H1 (cell line): ENCODE measurements around the gene RSU1. TPM values are rescaled to one million over a fixed set of nuclear protein-coding genes. Genes with fewer than 3 reads are reported as not detected.

Experiments
- CTCF ChIA-PET: fragments of 300-600 bp; sonication (Branson Sonifier 250); formaldehyde crosslinking; loops from one replicate; lab custom pipeline; 2021; ENCODE audit not compliant: partially characterized antibody; lab: Charles Lee
- POLR2A ChIA-PET: fragments of 300-600 bp; sonication (Branson Sonifier 250); formaldehyde crosslinking; loops from one replicate; lab custom pipeline; 2021; ENCODE audit warnings: inconsistent platforms; ENCODE audit not compliant: partially characterized antibody; lab: Charles Lee
- DNase-seq, 2 experiments: peaks; one replicate each; pipeline versions ENCODE4 v3.0.0 to v3.0.0-alpha.2; 2010 to 2022; ENCODE audit warnings: low spot score in 2 of 2, low read depth in 1 of 2, mixed read lengths in 1 of 2
- FAIRE-seq: peaks from 2 replicates; lab custom pipeline; 2011; peaks lifted over from hg19 to GRCh38; lab: Jason Lieb, UNC
- H2AFZ ChIP-seq: 2 replicates; pipeline ENCODE4 v1.8.1; 2012; ENCODE audit warnings: low read length, inconsistent platforms
- H2AK5ac ChIP-seq: 2 replicates; pipeline ENCODE4 v1.6.1; 2013; ENCODE audit warnings: low read depth, low read length
- H2BK120ac ChIP-seq: replicated peaks from 2 replicates; pipeline ENCODE3; 2013; ENCODE audit warnings: low read depth, low read length, inconsistent platforms
- H2BK12ac ChIP-seq: 2 replicates; pipeline ENCODE4 v1.6.1; 2013; ENCODE audit warnings: low read depth, low read length
- H2BK15ac ChIP-seq: 2 replicates; pipeline ENCODE4 v1.6.1; 2013; ENCODE audit warnings: low read length
- H2BK20ac ChIP-seq: 2 replicates; pipeline ENCODE4 v1.6.1; 2013; ENCODE audit warnings: low read length
- H2BK5ac ChIP-seq: 2 replicates; pipeline ENCODE4 v1.6.1; 2013; ENCODE audit warnings: low read depth, low read length
- H3K14ac ChIP-seq: 2 replicates; pipeline ENCODE4 v1.6.1; 2013; ENCODE audit warnings: inconsistent platforms; ENCODE audit not compliant: insufficient read length
- H3K18ac ChIP-seq: 2 replicates; pipeline ENCODE4 v1.6.1; 2013; ENCODE audit warnings: low read length; ENCODE audit errors: extremely low read depth
- H3K23ac ChIP-seq: 2 replicates; pipeline ENCODE4 v1.6.1; 2013; ENCODE audit warnings: inconsistent platforms; ENCODE audit not compliant: insufficient read length
- H3K23me2 ChIP-seq: 2 replicates; pipeline ENCODE4 v1.6.1; 2013; ENCODE audit warnings: low read depth, low read length
- H3K27ac ChIP-seq: 2 replicates; pipeline ENCODE4 v1.6.1; 2011; ENCODE audit warnings: low read depth, low read length, inconsistent platforms
- H3K27me3 ChIP-seq, 4 experiments: replicated peaks in 1 of 4; 1 replicate in 1 of 4; 2 replicates in 3 of 4; pipeline versions ENCODE4 v1.6.1 to v1.8.1; 2011 to 2013; ENCODE audit warnings: low read length in 3 of 4, mild to moderate bottlenecking in 3 of 4, inconsistent platforms in 2 of 4, mixed read lengths in 2 of 4, moderate library complexity in 1 of 4; ENCODE audit not compliant: control insufficient read depth in 3 of 4, insufficient read depth in 3 of 4; ENCODE audit errors: extremely low read depth in 1 of 4
- H3K36me3 ChIP-seq, 4 experiments: 2 replicates each; pipeline versions ENCODE4 v1.6.1 to v1.8.1; 2011 to 2013; ENCODE audit warnings: mild to moderate bottlenecking in 4 of 4, low read length in 3 of 4, moderate library complexity in 2 of 4, control low read depth in 1 of 4, inconsistent platforms in 1 of 4; ENCODE audit not compliant: insufficient read depth in 4 of 4, control insufficient read depth in 2 of 4
- H3K4ac ChIP-seq: replicated peaks from 2 replicates; pipeline ENCODE3; 2013; ENCODE audit warnings: low read length, low read depth, mixed read lengths, inconsistent platforms; ENCODE audit not compliant: insufficient read length
- H3K4me1 ChIP-seq, 4 experiments: replicated peaks in 1 of 4; 1 replicate in 1 of 4; 2 replicates in 3 of 4; pipeline versions ENCODE4 v1.6.1 to v1.8.1; 2011 to 2013; ENCODE audit warnings: low read length in 3 of 4, inconsistent platforms in 2 of 4, mixed read lengths in 1 of 4; ENCODE audit not compliant: insufficient read depth in 4 of 4, control insufficient read depth in 3 of 4
- H3K4me2 ChIP-seq, 2 experiments: 2 replicates each; pipeline versions ENCODE4 v1.6.1 to v1.8.1; 2011 to 2013; ENCODE audit warnings: low read depth in 2 of 2, low read length in 2 of 2, control low read depth in 1 of 2, inconsistent platforms in 1 of 2, mild to moderate bottlenecking in 1 of 2; ENCODE audit not compliant: insufficient read depth in 1 of 2
- H3K4me3 ChIP-seq, 4 experiments: fragments of 200-600, 300-600 bp in 1 of 4; sonication (generic), shearing (Covaris generic), sonication (Bioruptor Twin) in 1 of 4; 2 replicates each; pipeline versions ENCODE4 v1.5.1 to v1.8.1; 2011 to 2016; ENCODE audit warnings: low read length in 4 of 4, low read depth in 3 of 4, control low read depth in 2 of 4, inconsistent platforms in 2 of 4, mild to moderate bottlenecking in 2 of 4, mixed read lengths in 1 of 4, moderate library complexity in 1 of 4; ENCODE audit not compliant: insufficient read depth in 2 of 4; ENCODE audit errors: extremely low read depth in 1 of 4
- H3K56ac ChIP-seq: replicated peaks from 2 replicates; pipeline ENCODE3; 2013; ENCODE audit warnings: low read depth, mild to moderate bottlenecking, mixed read lengths, low read length, inconsistent platforms; ENCODE audit not compliant: insufficient read length
- H3K79me1 ChIP-seq: 2 replicates; pipeline ENCODE4 v1.6.1; 2013; ENCODE audit warnings: low read depth, low read length, control low read depth
- H3K79me2 ChIP-seq, 2 experiments: 2 replicates each; pipeline versions ENCODE4 v1.6.1 to v1.8.1; 2012 to 2013; ENCODE audit warnings: low read length in 2 of 2, mild to moderate bottlenecking in 2 of 2, inconsistent platforms in 1 of 2; ENCODE audit not compliant: insufficient read depth in 2 of 2, control insufficient read depth in 1 of 2
- H3K9ac ChIP-seq, 4 experiments: replicated peaks in 1 of 4; 1 replicate in 1 of 4; 2 replicates in 3 of 4; pipeline versions ENCODE4 v1.6.1 to v1.8.1; 2011 to 2013; ENCODE audit warnings: low read depth in 3 of 4, low read length in 3 of 4, control low read depth in 2 of 4, mild to moderate bottlenecking in 2 of 4, moderate library complexity in 2 of 4, inconsistent platforms in 1 of 4; ENCODE audit errors: extremely low read depth in 1 of 4
- H3K9me3 ChIP-seq, 2 experiments: 2 replicates each; pipeline versions ENCODE4 v1.6.1 to v1.8.1; 2012 to 2013; ENCODE audit warnings: mild to moderate bottlenecking in 2 of 2, moderate library complexity in 2 of 2, control low read depth in 1 of 2, inconsistent platforms in 1 of 2, low read depth in 1 of 2, low read length in 1 of 2, mixed read lengths in 1 of 2; ENCODE audit not compliant: insufficient read depth in 2 of 2
- H4K20me1 ChIP-seq, 2 experiments: replicated peaks in 1 of 2; 2 replicates each; pipeline versions ENCODE3 to v1.8.1; 2011 to 2013; ENCODE audit warnings: inconsistent platforms in 2 of 2, low read length in 2 of 2, mild to moderate bottlenecking in 1 of 2; ENCODE audit not compliant: insufficient read depth in 2 of 2, control insufficient read depth in 1 of 2
- H4K5ac ChIP-seq: 2 replicates; pipeline ENCODE4 v1.6.1; 2013; ENCODE audit warnings: low read length, low read depth, mixed read lengths, inconsistent platforms; ENCODE audit not compliant: insufficient read length
- H4K8ac ChIP-seq: 2 replicates; pipeline ENCODE4 v1.8.0; 2013; ENCODE audit warnings: mild to moderate bottlenecking, moderate library complexity, low read length, inconsistent platforms; ENCODE audit not compliant: insufficient read depth; ENCODE audit errors: extremely low read depth
- H4K91ac ChIP-seq: replicated peaks from 2 replicates; pipeline ENCODE3; 2013; ENCODE audit warnings: low read length, mixed read lengths, inconsistent platforms; ENCODE audit not compliant: insufficient read length
- KDM5A ChIP-seq: fragments of 200-600 bp; IDR thresholded peaks from 2 replicates; pipeline ENCODE4 v1.7.1; 2012; ENCODE audit warnings: mild to moderate bottlenecking, low read length, inconsistent platforms, mixed read lengths
- TBP ChIP-seq: IDR thresholded peaks from 2 replicates; pipeline ENCODE4 v1.6.1; 2011; ENCODE audit warnings: low read depth, low read length, improper control_type of control experiment
- TCF12 ChIP-seq: IDR thresholded peaks from 2 replicates; pipeline ENCODE4 v1.6.1; 2011; ENCODE audit warnings: low read depth, mild to moderate bottlenecking, low read length
- YY1 ChIP-seq: IDR thresholded peaks from 2 replicates; pipeline ENCODE4 v1.6.1; 2011; ENCODE audit warnings: low read depth, mild to moderate bottlenecking, low read length
- WGBS, 2 experiments: shearing (Covaris generic) in 1 of 2; methylation state at CpG; one replicate each; pipeline versions ENCODE4 v1.1.6 to v1.1.7; 2013 to 2015; ENCODE audit warnings: low lambda C conversion rate in 2 of 2, mixed read lengths in 2 of 2, inconsistent platforms in 1 of 2, low coverage in 1 of 2, missing lambda C conversion rate in 1 of 2; ENCODE audit not compliant: insufficient replicate concordance in 2 of 2, insufficient coverage in 1 of 2, insufficient read length in 1 of 2; ENCODE audit errors: extremely low coverage in 1 of 2, missing lambda C conversion rate in 1 of 2; 5-methylcytosine and 5-hydroxymethylcytosine counted together
- polyA plus RNA-seq, 7 experiments: library from polyadenylated mRNA; depleted of rRNA in 3 of 7; stranded (reverse) in 5 of 7; unstranded in 2 of 7; fragments of >200 nt in 5 of 7; fragments of 200-250 nt in 2 of 7; gene quantifications; 1 replicate in 5 of 7; 2 replicates in 1 of 7; 4 replicates in 1 of 7; pipeline versions ENCODE4 v1.2.1 to v1.2.3, GENCODE V29; 2011 to 2013; ENCODE audit warnings: missing spikeins in 2 of 7, mixed read lengths in 2 of 7
- total RNA-seq: library from RNA; stranded (reverse); fragmentation: NEBNext Ultra II Directional; extraction: Animal tissue kit (Norgen Biotek cat#: 25700); gene quantifications from 2 replicates; pipeline ENCODE4 v1.2.1, GENCODE V29; 2021

Gene RSU1
- total and polyA plus RNA-seq, 2 of the 8 experiments (the other 6 are each of a cell fraction or from before 2014, with no cell fraction given), result 50.0 to 68.2 TPM

DNA sequence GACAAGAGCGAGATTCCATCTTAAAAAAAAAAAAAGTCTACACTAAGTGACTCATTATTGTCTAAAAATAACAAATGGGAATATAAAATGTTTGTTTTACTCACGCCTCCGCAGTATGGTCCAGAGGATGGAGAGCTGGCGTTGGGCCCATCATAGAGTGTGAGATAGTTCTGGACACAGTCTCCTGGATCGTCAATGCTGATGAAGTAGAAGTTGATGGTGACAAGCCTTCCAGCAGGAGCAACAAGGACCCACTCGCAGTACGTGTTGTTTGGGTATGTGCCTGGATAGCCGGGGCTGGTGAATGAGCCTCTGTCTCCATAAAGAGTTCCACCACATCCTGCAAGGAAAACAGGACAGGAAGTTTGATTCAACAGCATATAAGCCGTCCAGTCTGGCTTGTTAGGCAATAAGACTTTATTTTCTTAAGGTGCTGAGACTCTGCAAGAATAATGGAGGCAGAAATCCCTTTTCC is 11.5 kb upstream of the RSU1 start:
- Histone ChIP-seq H2BK12ac (no peak overlapping the region), H3K4me2 (no peak overlapping the region), H3K9ac (no peak overlapping the region), H3K79me2 (no peaks in the 10 kb centered on the region), H3K27me3 (no peaks in the 10 kb centered on the region), H3K23me2 (no peaks in the 10 kb centered on the region), H3K36me3 (no peaks in the 10 kb centered on the region), H2BK15ac (no peak overlapping the region), H4K91ac (no peak overlapping the region), H2BK120ac (no peak overlapping the region), H4K5ac (no peak overlapping the region), H3K79me1 (no peaks in the 10 kb centered on the region), H3K9me3 (no peaks in the 10 kb centered on the region), H3K56ac (no peak overlapping the region), H2BK20ac (no peak overlapping the region), H3K18ac (no peak overlapping the region), H3K4ac (no peak overlapping the region), H2AK5ac (no peak overlapping the region), H3K14ac (no peak overlapping the region), H2BK5ac (no peak overlapping the region), H3K23ac (no peak overlapping the region), H3K4me3 (no peak overlapping the region), H4K20me1 (no peaks in the 10 kb centered on the region), H2AFZ (no peak overlapping the region), H4K8ac (no peak overlapping the region), H3K27ac (no peak overlapping the region), H3K4me1 (no peaks in the 10 kb centered on the region)
- FAIRE-seq (no peak), DNase-seq (no peak)
- ChIA-PET CTCF (interaction anchor here (0.6 to 2.0 kb wide), 20 partner anchors 9 to 1513 kb away, joined by 3 to 7 read pairs (median 4); no protein-coding TSS in a partner anchor), POLR2A (no interaction called here)
- WGBS, 2 experiments, result 95% methylated on average over 9 of the region's 9 CpGs; no CpG with 5 or more reads in 1 of the 2 experiments
- TF ChIP-seq KDM5A, result no peak
- TF ChIP-seq TBP, result no peak
- no peak for TF ChIP-seq TCF12
- no peak for TF ChIP-seq YY1
